Smooth muscle cell of bladder (primary cell): Measurements from ENCODE around the gene PTGFR. TPM values are rescaled to one million over a fixed set of nuclear protein-coding genes. Genes with fewer than 3 reads are reported as not detected.

Experiments used
- total RNA-seq: library from RNA; depleted of rRNA; stranded (reverse); fragments of >200 nt; gene quantifications from 2 replicates; pipeline ENCODE4 v1.2.3, GENCODE V29; 2014

PTGFR gene
- 48.5 and 61.8 TPM in 2 replicates for total RNA-seq

GRCh38 chr1:78490861-78491450 lies at the start of gene PTGFR:
Gene PTGFR, plus strand, starts transcription at chr1:78490974. Its CDS starts 1,770 bp downstream, at chr1:78492744.

Other genes starting within 250 kb of the PTGFR start
- gene IFI44L, start 129.5 kb downstream of the PTGFR start, total RNA-seq = 4.6 and 8.3 TPM in 2 replicates
- 4.8 and 8.0 TPM in 2 replicates for gene IFI44, start 158.9 kb downstream of the PTGFR start, total RNA-seq